ENCODE results near the gene SH3BP5.

DNA sequence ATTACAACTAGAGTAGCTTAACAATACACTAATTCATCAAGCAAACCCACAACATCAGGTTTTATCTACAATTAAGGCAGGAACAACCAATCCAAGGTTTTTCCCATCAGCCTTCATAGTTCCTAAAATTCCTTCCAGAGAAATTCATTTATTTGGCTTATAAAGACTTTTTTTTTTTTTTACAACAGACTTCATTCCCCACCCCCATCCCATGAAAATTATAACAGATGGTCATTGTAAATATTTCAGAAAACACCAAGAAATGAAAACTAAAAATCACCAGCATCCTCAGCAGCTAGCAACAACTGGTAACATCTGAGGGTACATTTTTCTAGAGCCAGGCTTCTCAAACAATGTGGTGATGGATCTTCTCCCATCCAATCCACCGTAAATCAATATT lies 11.0 kb downstream of the SH3BP5 start:
- TF ChIP-seq EZH2phosphoT487 (IDR thresholded peaks at IDR 0.05; ENCODE audit: insufficient read depth, low read depth) (no peak), EZH2 (IDR thresholded peaks at IDR 0.05; ENCODE audit: insufficient read depth, poor library complexity, severe bottlenecking) (no peak)
